GM08714 (cell line): ENCODE measurements around the gene ZC3H6.

ENCODE experiments used
- H3K4me3 ChIP-seq: fragments of 200-500 bp; sonication (Bioruptor generic); 2 replicates; pipeline ENCODE4 v1.5.1; 2014; ENCODE audit warnings: mild to moderate bottlenecking, low read length, inconsistent platforms
- ZNF274 ChIP-seq: IDR thresholded peaks from 2 replicates; pipeline ENCODE4 v1.6.1; 2012; ENCODE audit warnings: mild to moderate bottlenecking, low read depth, low read length

ZC3H6 gene

GRCh38 chr2:112295407-112296078 lies 20.1 kb downstream of the ZC3H6 start:
- TF ChIP-seq ZNF274, result no peak
- no peak overlapping the region for H3K4me3 ChIP-seq

DNA sequence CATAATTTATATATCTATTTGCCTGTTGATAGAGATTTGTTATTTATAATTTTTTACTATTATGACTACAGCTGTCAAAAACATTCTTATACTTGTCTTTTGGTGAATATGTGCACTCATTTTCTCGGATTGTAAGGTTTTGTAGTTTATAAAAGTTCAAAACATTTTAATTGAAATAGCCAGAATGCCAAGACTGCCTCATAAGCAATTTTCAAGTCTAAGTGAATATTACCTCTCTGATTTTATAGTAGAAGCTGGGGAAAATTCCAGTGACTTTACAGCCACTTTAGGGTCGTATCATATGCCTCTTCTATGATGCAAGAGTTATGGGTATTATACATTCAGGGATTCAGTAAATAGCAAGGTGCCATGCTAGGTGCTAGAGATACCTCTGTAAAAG lies 21.0 kb downstream of the ZC3H6 start:
- no peak for TF ChIP-seq ZNF274
- no peak overlapping the region for H3K4me3 ChIP-seq

GRCh38 chr2:112301171-112301584 lies 25.8 kb downstream of the ZC3H6 start:
- TF ChIP-seq ZNF274, result no peak
- H3K4me3 ChIP-seq, result no peak overlapping the region

- no peak overlapping the region for H3K4me3 ChIP-seq
- no peak for TF ChIP-seq ZNF274
Observed at GRCh38 chr2:112301973-112302372, 26.6 kb downstream of the ZC3H6 start.

DNA sequence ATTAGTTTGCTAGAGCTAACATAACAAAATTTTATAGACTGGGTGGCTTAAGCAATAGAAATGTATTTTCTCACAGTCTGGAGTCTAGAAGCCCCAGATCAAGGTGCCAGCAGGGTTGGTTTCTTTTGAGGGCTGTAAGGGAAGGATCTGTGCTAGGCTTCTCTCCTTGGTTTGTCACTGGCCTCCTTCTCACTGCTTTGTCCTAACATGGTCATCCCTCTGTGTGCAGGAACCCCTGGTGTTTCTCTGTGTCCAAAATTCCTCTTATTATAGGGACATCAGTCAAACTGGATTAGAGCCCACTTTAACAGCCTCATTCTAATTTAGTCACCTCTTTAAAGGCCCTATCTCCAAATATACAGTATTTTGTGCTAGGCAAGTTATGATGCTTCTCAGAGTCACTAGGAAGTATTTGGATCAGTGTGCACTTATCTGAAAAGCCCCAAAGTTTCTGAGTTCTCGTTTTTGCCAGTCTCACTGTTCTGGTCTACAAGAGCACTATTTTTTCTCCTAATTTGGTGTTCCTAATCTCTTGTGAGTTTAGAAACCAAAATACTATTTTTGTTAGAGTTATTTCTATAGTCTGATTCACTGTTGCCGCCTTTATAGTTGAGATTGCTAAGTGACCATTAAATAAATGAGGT lies 29.0 kb downstream of the ZC3H6 start:
- no peak for TF ChIP-seq ZNF274

GRCh38 chr2:112305132-112305531 lies 29.7 kb downstream of the ZC3H6 start:
- no peak overlapping the region for H3K4me3 ChIP-seq
- no peak for TF ChIP-seq ZNF274

More for the DNA sequence above, 29.0 kb downstream of the ZC3H6 start:
- no peak overlapping the region; the same call in 1 of the 2 replicates for H3K4me3 ChIP-seq

GRCh38 chr2:112310906-112311305 lies 35.5 kb downstream of the ZC3H6 start:
- H3K4me3 ChIP-seq, result no peak overlapping the region
- no peak for TF ChIP-seq ZNF274

DNA sequence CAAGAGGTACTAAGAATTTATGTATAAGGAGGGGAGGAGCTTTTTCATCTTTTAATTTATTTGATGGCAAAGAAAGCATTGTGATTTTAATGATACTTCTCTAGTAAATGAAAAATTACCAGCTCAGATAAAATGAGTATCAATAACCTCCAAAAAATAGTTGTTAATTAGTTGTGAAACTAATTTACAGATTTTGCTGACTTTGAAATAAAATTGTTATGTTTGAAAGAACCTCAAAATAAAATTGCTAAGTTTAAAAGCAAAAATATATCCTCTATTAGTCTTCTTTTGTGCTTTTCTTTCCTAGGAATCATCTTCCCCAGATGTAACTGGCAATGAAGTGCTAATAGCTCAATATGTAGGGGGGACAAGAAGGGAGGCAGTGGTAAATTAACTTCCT lies 36.5 kb downstream of the ZC3H6 start:
- TF ChIP-seq ZNF274, result no peak
- no peak overlapping the region for H3K4me3 ChIP-seq

DNA sequence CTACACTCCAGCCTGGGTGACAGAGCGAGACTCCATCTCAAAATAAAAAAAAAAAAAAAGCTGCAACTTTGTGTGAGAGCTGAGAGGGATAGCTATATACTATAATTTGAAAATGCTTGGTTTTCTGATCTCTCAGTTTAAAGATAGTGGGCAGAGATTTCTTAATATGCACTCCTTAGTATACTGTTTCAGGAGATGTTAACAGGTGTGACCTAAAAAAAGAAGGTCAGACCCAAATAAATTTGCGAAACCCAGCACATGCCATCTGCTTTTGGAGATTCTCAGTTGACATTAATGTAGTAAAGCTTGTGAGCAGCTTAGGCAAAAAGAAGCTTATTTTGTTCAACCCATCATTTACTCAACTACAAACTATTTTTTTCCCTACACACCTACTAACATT lies 37.4 kb downstream of the ZC3H6 start:
- TF ChIP-seq ZNF274, result no peak
- H3K4me3 ChIP-seq, result no peak overlapping the region

DNA sequence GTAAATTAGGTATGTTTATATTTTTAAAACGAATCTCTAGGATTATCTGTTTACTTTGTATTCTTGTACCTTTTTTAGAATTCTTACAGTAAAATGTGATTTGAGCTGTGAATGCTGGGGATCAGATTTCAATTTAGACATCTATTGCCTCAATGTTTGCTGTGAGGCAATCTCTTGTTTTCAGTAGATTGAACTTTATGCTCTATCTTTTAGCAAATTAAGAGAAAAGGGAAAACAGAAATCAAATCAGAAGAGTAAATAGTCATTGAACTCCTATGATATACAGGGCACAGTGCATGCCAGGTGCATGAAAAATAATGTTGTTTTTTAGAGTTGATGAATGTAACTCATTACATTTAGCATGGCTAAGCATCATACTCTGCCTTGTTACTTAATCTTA lies 39.5 kb downstream of the ZC3H6 start:
- TF ChIP-seq ZNF274, result no peak
- no peak overlapping the region for H3K4me3 ChIP-seq

DNA sequence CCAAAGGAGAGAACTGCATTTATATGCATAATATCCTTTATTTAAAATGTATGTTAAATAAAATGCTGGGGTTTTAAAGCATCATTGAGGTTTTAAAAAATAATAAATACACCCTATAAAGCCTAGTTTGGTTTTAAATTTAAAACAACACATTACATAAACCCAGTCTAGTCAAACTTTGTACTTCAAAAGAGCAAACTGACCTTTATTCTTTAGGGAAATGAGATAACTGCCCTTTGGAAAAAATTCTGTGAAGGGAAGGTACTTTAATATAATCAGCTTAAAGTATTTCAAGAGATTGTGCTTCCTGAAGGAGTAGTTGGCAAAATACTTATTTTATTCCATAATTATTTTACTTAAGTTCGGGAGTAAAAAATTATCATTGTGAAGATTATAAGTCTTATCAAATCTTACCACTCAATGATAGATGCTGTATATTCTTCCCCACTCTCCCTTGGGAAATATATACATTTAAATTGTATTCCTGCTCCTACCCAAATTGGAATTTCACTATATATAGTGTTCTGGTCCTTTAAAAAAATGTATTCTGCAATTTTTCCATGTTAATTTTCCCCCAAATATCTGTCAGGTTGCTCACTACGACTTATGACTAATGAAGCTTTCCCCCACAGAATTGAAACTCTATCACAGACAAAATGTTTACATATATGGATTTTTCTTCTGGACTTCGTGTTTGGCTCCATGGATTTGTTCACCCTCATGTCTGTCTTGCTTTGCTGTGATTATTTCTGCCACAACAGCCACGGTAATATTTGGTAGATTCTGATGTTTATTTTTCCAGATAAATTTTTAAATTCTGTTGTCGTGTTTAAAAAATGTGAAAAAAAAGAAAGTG lies 42.1 kb downstream of the ZC3H6 start:
- no peak for TF ChIP-seq ZNF274
- H3K4me3 ChIP-seq, result no peak overlapping the region

DNA sequence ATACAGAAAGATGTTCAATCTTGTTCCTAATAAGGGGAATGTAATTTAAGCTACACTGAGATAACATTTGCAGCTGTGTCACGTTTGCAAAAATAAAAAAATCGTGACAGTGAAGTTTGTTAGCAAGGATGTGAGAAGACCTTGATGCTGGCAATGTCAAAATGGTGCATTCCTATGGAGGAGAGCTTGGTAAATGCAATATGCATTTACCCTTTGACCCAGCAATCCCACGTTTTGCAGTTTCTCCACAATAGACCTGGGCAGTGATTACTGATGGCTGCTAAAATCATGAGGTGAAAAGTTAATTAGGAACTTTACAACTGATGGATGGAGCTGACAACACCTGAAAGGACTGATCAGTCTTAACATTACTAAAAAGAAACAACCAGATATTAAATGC lies 43.1 kb downstream of the ZC3H6 start:
- no peak for TF ChIP-seq ZNF274
- no peak overlapping the region for H3K4me3 ChIP-seq

GRCh38 chr2:112321375-112322320 lies 46.3 kb downstream of the ZC3H6 start:
- H3K4me3 ChIP-seq, result no peak overlapping the region
- no peak for TF ChIP-seq ZNF274

DNA sequence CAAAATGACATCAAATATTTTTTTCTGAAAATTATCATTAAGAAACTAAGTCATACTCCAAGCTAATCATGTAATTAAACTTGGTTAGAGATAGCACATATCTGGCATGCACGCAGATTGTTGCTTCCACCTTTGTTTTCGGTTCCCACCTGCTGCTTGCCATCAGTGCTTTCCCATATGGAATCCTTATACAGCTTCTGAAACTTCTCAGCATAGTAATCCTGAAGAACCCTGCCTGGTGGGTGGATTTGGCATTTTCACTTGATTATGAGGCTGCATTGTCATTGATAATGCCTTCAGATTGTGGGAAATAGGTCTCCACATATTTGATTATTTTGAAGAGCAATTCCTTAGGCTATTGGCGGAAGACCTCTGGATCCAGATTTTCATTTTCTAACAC lies 47.5 kb downstream of the ZC3H6 start:
- no peak overlapping the region for H3K4me3 ChIP-seq
- no peak for TF ChIP-seq ZNF274
